Measurements from ENCODE around the gene SLC29A1. TPM values are rescaled to one million over a fixed set of nuclear protein-coding genes. Genes with fewer than 3 reads are reported as not detected.

Gene SLC29A1
- total RNA-seq, 4 donors from 2014 or later: 51.4 to 83.1 (median 63.8) TPM

GRCh38 chr6:44256775-44257024 lies 33.3 kb downstream of the SLC29A1 start:
- H3K9me3 ChIP-seq: no peaks in the 10 kb centered on the region
- H3K4me1 ChIP-seq: peaks cover 0 to 58% (median 15%) of the 10 kb centered on the region in 4 donors
- no peak for DNase-seq (ENCODE audit: low spot score in 2 of 2)
- H3K27me3 ChIP-seq: no peaks in the 10 kb centered on the region
- 1 to 2% methylated on average over 6 to 11 of the region's 12 CpGs for WGBS, 2 donors
- peaks cover 0 to 62% (median 24%) of the 10 kb centered on the region in 3 donors for H3K36me3 ChIP-seq
- TF ChIP-seq CTCF (IDR thresholded peaks at IDR 0.05) (no peak), EP300 (IDR thresholded peaks at IDR 0.05) (no peak), POLR2A (IDR thresholded peaks at IDR 0.05) (no peak)
- H3K27ac ChIP-seq: peak overlapping the region; percentile 88 to 99 (median 93)
- H3K4me3 ChIP-seq: peak overlapping the region; percentile 62 to 98 (median 82)

GRCh38 chr6:44257025-44257752 lies 33.8 kb downstream of the SLC29A1 start, which contains the start of gene SLC35B2:
Gene SLC35B2 (minus strand): TSS chr6:44257528. CDS start chr6:44257410, 118 bp downstream.
- Histone ChIP-seq H3K9me3 (no peaks in the 10 kb centered on the region), H3K4me1 (peaks cover 0 to 63% (median 18%) of the 10 kb centered on the region in 4 donors), H3K4me3 (peak within 1 kb of the TSS; percentile 62 to 98 (median 82)), H3K27me3 (no peaks in the 10 kb centered on the region), H3K27ac (peak within 1 kb of the TSS; percentile 88 to 99 (median 93)), H3K36me3 (peaks cover 0 to 57% (median 19%) of the 10 kb centered on the region in 3 donors)
- peak; percentile 42 to 54 for DNase-seq (ENCODE audit: low spot score in 2 of 2)
- 0 to 2% methylated on average over 10 to 67 of the region's 80 CpGs for whole genome bisulfite sequencing, 2 donors
- TF ChIP-seq CTCF (IDR thresholded peaks at IDR 0.05): peak; percentile 81 to 95 (median 93)
- peak; percentile 24 to 78 for TF ChIP-seq EP300 (IDR thresholded peaks at IDR 0.05)
- TF ChIP-seq POLR2A (IDR thresholded peaks at IDR 0.05): peak; percentile 56 to 74

- Histone ChIP-seq H3K27me3 (no peaks in the 10 kb centered on the region), H3K4me1 (peaks cover 0 to 64% (median 25%) of the 10 kb centered on the region in 4 donors)
- WGBS, 2 donors: 14 to 22% methylated on average over 15 of the region's 15 CpGs
These were observed 34.4 kb downstream of the SLC29A1 start for GRCh38 chr6:44257753-44258324.

DNA sequence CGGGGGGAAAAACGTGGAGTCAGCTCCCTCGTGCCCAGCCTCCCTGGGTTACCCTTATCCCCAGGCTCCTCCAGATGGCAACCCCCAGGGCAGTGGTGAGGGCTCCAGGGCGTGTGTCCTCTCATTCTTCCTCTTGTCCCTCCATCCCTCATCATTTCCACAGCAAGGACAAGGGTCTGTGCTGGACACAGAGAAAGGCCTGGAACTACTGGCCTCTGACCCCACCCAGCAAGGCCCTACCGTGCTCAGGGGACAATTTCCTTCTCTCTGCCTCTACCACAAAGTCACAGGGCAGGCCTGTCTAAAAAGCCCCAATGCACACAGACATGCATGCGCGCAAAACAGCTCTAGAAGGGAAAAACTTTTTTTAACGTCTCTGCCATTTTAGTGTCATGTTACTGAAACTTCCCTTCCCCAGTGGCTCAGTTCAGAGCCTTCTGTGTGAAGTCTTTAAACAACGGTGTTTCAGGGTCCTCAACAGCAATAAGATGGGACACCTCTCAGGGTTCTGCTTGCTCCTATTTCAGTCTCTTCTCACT lies 35.0 kb downstream of the SLC29A1 start:
- H3K27me3 ChIP-seq: no peaks in the 10 kb centered on the region
- peaks cover 0 to 45% (median 7%) of the 10 kb centered on the region in 3 donors for H3K36me3 ChIP-seq
- TF ChIP-seq EP300 (IDR thresholded peaks at IDR 0.05): no peak
- no peak for TF ChIP-seq POLR2A (IDR thresholded peaks at IDR 0.05)
- no peak for TF ChIP-seq CTCF (IDR thresholded peaks at IDR 0.05)
- DNase-seq (ENCODE audit: low spot score in 2 of 2): no peak
- peak overlapping the region; percentile 88 to 99 (median 93) for H3K27ac ChIP-seq
- H3K4me3 ChIP-seq: no peak overlapping the region
- H3K9me3 ChIP-seq: no peaks in the 10 kb centered on the region
- peaks cover 0 to 64% (median 30%) of the 10 kb centered on the region in 4 donors for H3K4me1 ChIP-seq
- 67 to 70% methylated on average over 9 of the region's 9 CpGs for WGBS, 2 donors

More at GRCh38 chr6:44257753-44258324, 34.4 kb downstream of the SLC29A1 start:
- Histone ChIP-seq H3K9me3 (no peaks in the 10 kb centered on the region), H3K4me3 (peak overlapping the region; percentile 62 to 98 (median 82)), H3K36me3 (peaks cover 0 to 51% (median 12%) of the 10 kb centered on the region in 3 donors), H3K27ac (peak overlapping the region; percentile 88 to 99 (median 93))
- TF ChIP-seq CTCF (IDR thresholded peaks at IDR 0.05) (peak in 1 of 5 experiments; percentile 37), POLR2A (IDR thresholded peaks at IDR 0.05) (no peak)
- no peak for DNase-seq (ENCODE audit: low spot score in 2 of 2)

GRCh38 chr6:44258921-44259320 lies 35.5 kb downstream of the SLC29A1 start:
- no peaks in the 10 kb centered on the region for H3K9me3 ChIP-seq
- peaks cover 0 to 40% (median 3%) of the 10 kb centered on the region in 3 donors for H3K36me3 ChIP-seq
- TF ChIP-seq POLR2A (IDR thresholded peaks at IDR 0.05) (no peak), CTCF (IDR thresholded peaks at IDR 0.05) (no peak)
- H3K27ac ChIP-seq: peak overlapping the region in 1 of 4 donors; percentile 90
- H3K27me3 ChIP-seq: no peaks in the 10 kb centered on the region
- no peak overlapping the region for H3K4me3 ChIP-seq
- DNase-seq (ENCODE audit: low spot score in 2 of 2): no peak
- 87 to 89% methylated on average over 3 of the region's 3 CpGs for WGBS, 2 donors
- peaks cover 2 to 64% (median 36%) of the 10 kb centered on the region in 4 donors for H3K4me1 ChIP-seq
